ENCODE measurements around the gene TLE6. TPM values are rescaled to one million over a fixed set of nuclear protein-coding genes. Genes with fewer than 3 reads are reported as not detected.
"Not testable (repeated sequence)": the region's sequence is repeated elsewhere in the genome, so short reads cannot be mapped to it uniquely, and the experiment has no call there.

Gene TLE6
- 1 to 10 TPM in 2 of 7 donors, under 1 TPM in 5; 0.41 to 1.2 (median 0.79) TPM for total RNA-seq
- polyA plus RNA-seq = 1 to 10 TPM in 1 of 2 donors, under 1 TPM in 1; 0.70 to 1.2 TPM
- long read RNA-seq, donor 1, partial matches to known transcripts = 0 of 1 reads
- long read RNA-seq, donor 1, other reads (novel, unspliced or antisense) = 1 of 1 reads
- long read RNA-seq, donor 2, partial matches to known transcripts = 0 of 1 reads
- long read RNA-seq, donor 2, other reads (novel, unspliced or antisense) = 0 of 1 reads
- long read RNA-seq, donor 3 = 0 reads

DNA sequence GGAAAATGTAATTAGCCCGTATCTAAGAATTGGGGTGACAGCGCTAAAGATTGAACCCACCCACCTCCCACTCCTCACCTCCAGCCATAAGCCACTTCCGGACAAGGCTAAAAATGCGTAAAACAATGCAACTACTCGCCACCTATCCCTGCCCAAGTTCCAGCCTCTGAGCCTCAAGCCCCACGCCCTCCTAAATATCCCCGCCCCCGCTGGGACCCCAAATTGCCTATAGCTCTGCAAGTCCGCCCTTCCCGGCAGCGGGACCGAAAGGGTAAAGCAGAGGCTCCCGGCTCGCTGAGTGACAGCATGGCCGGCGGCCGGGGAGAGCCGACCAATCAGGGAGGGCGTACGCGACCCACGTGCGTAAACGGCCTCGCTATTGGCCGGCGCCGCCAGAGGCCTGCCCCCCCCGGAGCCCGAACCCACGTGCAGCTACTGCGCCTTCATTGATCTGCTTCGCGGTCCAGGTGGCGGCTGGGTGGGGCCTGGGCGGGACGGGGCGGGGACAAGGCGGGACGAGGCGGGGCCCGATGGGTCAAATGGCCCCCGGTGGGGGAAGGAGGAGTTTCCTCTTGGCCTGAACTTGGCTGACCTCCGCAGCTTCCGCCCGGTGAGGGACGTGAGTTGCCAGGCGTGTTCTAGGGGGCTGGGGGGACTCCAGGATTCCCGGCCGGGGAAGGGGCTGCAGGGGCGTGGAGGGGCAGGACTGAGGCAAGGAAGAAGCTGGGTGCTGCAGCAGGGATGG lies at the start of gene TLE6:
Gene TLE6 (plus strand): TSS at position 564 of the 745 bp plus-strand sequence. CDS start 670 bp downstream, outside the sequence.
- WGBS, 3 donors = 0 to 1% (median 0%) methylated on average over 42 to 51 of the region's 51 CpGs
- Histone ChIP-seq H3K4me3 (peak within 1 kb of the TSS; percentile 43), H3K27ac (peak within 1 kb of the TSS in 1 of 2 donors; percentile 17), H3K27me3 (no peaks in the 10 kb centered on the region), H3K9me3 (no peaks in the 10 kb centered on the region), H3K4me1 (ENCODE audit: insufficient read depth) (peaks cover 7% of the 10 kb centered on the region), H3K36me3 (no peaks in the 10 kb centered on the region)
- DNase-seq = peak; percentile 92 to 97 (median 94)
- TF ChIP-seq, protein P1, sequence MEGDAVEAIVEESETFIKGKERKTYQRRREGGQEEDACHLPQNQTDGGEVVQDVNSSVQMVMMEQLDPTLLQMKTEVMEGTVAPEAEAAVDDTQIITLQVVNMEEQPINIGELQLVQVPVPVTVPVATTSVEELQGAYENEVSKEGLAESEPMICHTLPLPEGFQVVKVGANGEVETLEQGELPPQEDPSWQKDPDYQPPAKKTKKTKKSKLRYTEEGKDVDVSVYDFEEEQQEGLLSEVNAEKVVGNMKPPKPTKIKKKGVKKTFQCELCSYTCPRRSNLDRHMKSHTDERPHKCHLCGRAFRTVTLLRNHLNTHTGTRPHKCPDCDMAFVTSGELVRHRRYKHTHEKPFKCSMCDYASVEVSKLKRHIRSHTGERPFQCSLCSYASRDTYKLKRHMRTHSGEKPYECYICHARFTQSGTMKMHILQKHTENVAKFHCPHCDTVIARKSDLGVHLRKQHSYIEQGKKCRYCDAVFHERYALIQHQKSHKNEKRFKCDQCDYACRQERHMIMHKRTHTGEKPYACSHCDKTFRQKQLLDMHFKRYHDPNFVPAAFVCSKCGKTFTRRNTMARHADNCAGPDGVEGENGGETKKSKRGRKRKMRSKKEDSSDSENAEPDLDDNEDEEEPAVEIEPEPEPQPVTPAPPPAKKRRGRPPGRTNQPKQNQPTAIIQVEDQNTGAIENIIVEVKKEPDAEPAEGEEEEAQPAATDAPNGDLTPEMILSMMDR (IDR thresholded peaks at IDR 0.05) = no peak
- TF ChIP-seq EP300 (IDR thresholded peaks at IDR 0.05) (no peak), POLR2A (IDR thresholded peaks at IDR 0.05) (no peak)
- intact Hi-C loops (cut with DNase I) = no loop called here

DNA sequence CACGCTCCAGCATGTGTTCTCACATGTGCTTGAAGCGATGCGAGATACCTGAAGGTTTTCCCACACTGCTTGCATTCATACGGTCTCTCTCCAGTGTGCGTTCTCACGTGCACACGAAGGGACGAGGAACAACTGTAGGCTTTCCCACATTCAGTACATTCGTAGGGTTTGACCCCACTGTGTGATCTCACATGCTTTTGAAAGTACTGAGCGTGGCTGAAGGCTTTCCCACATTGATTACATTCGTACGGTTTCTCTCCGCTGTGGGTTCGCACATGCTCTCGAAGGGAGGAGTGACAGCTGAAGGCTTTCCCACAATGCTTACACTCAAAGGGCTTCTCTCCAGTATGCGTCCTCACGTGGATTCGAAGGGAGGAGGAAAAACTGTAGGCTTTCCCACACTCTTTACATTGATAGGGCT lies 43.9 kb upstream of the TLE6 start:
- intact Hi-C loops (cut with DNase I) = no loop called here
- 97 to 98% (median 98%) methylated on average over 18 of the region's 18 CpGs for WGBS, 3 donors
- Histone ChIP-seq H3K4me1 (ENCODE audit: insufficient read depth) (no peaks in the 10 kb centered on the region), H3K36me3 (no peaks in the 10 kb centered on the region), H3K4me3 (no peak overlapping the region), H3K27me3 (no peaks in the 10 kb centered on the region), H3K9me3 (peaks cover 0 to 20% of the 10 kb centered on the region in 2 donors), H3K27ac (no peak overlapping the region)
- TF ChIP-seq EP300 (IDR thresholded peaks at IDR 0.05) = no peak
- TF ChIP-seq, protein P1 (IDR thresholded peaks at IDR 0.05) = no peak
- TF ChIP-seq POLR2A (IDR thresholded peaks at IDR 0.05) = no peak
- DNase-seq = no peak

DNA sequence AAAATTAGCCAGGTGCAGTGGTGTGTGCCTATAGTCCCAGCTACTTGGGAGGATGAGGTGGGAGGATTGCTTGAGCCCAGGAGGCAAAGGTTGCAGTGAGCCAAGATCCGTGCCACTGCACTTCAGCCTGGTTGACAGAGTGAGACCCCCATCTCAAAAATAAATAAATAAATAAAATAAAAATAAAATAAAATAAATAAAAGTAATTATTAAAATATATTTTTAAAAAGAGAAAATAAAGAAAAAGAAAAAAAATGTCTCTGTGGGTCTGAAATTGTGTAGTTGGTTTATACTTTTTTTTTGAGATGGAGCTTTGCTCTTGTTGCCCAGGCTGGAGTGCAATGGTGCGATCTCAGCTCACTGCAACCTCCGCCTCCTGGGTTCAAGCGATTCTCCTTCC lies 41.5 kb upstream of the TLE6 start:
- H3K4me3 ChIP-seq; intact Hi-C loops (cut with DNase I); H3K27ac ChIP-seq; H3K4me1 ChIP-seq (ENCODE audit: insufficient read depth); DNase-seq; H3K27me3 ChIP-seq; H3K36me3 ChIP-seq: not testable (repeated sequence)
- WGBS, 3 donors = 99% methylated on average over 4 of the region's 4 CpGs
- H3K9me3 ChIP-seq = peaks cover 0 to 20% of the 10 kb centered on the region in 2 donors

DNA sequence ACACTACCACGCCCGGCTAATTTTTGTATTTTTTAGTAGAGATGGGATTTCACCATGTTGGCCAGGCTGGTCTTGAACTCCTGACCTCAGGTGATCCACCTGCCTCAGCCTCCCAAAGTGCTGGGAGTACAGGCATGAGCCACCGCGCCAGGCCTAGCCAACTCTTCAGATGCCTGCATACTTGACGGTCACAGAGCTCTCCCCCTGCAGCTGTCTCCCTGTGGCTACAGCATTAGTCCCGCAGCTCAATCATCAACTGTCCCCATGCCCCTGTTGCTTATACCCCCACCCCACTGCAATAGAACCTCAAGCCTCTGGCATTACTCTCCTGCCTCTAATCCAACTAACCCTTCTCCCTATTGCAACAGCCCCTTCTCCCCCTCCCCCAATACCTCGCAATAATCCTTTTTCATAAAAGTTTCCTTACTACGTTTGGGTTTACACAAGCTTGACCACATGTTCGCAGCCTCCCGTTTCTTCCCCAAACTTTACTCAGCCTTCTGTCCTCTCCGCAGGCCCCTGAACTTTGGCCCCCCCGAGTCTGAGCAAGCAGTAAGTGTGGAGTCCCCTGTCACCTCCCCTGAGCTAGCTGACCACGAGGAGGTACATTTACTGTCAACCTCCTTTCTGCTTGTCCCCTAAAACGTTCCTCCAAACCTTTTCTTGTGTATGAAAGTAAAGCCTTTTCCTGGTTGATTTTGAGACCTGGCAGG lies 34.3 kb upstream of the TLE6 start:
- DNase-seq = no peak
- 85 to 89% (median 86%) methylated on average over 14 of the region's 14 CpGs for WGBS, 3 donors
- TF ChIP-seq, protein P1 (IDR thresholded peaks at IDR 0.05) = no peak
- TF ChIP-seq POLR2A (IDR thresholded peaks at IDR 0.05) (no peak), EP300 (IDR thresholded peaks at IDR 0.05) (no peak)
- peaks cover 6% of the 10 kb centered on the region for H3K4me1 ChIP-seq (ENCODE audit: insufficient read depth)
- no peak overlapping the region for H3K27ac ChIP-seq
- no peaks in the 10 kb centered on the region for H3K9me3 ChIP-seq
- intact Hi-C loops (cut with DNase I) = no loop called here
- H3K36me3 ChIP-seq = no peaks in the 10 kb centered on the region
- H3K4me3 ChIP-seq = no peak overlapping the region
- no peaks in the 10 kb centered on the region for H3K27me3 ChIP-seq

All from ovary (tissue), 10 donors.